Progenitor cell of endocrine pancreas (in vitro differentiated cells): Measurements from ENCODE around the gene GNG5. TPM values are rescaled to one million over a fixed set of nuclear protein-coding genes. Genes with fewer than 3 reads are reported as not detected.

Experiments
- DNase-seq: peaks from one replicate; pipeline ENCODE4 v3.0.0; 2021; ENCODE audit warnings: low spot score; ENCODE audit not compliant: unreplicated experiment
- H3K27ac Mint-ChIP-seq: 2 replicates; pipeline ENCODE4 v1.8.0; 2021; ENCODE audit warnings: mild to moderate bottlenecking, moderate library complexity, mixed read lengths
- H3K27me3 Mint-ChIP-seq: 2 replicates; pipeline ENCODE4 v1.8.0; 2021; ENCODE audit warnings: mixed read lengths
- H3K36me3 Mint-ChIP-seq: 2 replicates; pipeline ENCODE4 v1.8.0; 2022; ENCODE audit warnings: mixed read lengths; ENCODE audit not compliant: insufficient read depth
- H3K4me1 Mint-ChIP-seq: 2 replicates; pipeline ENCODE4 v1.8.0; 2021; ENCODE audit warnings: low read depth, mixed read lengths
- H3K4me3 Mint-ChIP-seq: 2 replicates; pipeline ENCODE4 v1.8.0; 2021; ENCODE audit warnings: low read depth, mild to moderate bottlenecking, moderate library complexity, mixed read lengths
- H3K9me3 Mint-ChIP-seq: 2 replicates; pipeline ENCODE4 v1.8.0; 2021; ENCODE audit warnings: low read depth, mixed read lengths
- total RNA-seq: library from RNA; stranded (reverse); gene quantifications from 2 replicates; pipeline ENCODE4 v1.2.1, GENCODE V29; 2021
- TF ChIP-seq, protein P1 (sequence below): fragments of 200-600 bp; sonication (generic); IDR thresholded peaks from one replicate; pipeline ENCODE4 v1.5.0; 2021; ENCODE audit warnings: antibody characterized with exemption, mild to moderate bottlenecking; ENCODE audit not compliant: unreplicated experiment

The GNG5 gene
- total RNA-seq, 1 donor from 2014 or later = 210 TPM

DNA sequence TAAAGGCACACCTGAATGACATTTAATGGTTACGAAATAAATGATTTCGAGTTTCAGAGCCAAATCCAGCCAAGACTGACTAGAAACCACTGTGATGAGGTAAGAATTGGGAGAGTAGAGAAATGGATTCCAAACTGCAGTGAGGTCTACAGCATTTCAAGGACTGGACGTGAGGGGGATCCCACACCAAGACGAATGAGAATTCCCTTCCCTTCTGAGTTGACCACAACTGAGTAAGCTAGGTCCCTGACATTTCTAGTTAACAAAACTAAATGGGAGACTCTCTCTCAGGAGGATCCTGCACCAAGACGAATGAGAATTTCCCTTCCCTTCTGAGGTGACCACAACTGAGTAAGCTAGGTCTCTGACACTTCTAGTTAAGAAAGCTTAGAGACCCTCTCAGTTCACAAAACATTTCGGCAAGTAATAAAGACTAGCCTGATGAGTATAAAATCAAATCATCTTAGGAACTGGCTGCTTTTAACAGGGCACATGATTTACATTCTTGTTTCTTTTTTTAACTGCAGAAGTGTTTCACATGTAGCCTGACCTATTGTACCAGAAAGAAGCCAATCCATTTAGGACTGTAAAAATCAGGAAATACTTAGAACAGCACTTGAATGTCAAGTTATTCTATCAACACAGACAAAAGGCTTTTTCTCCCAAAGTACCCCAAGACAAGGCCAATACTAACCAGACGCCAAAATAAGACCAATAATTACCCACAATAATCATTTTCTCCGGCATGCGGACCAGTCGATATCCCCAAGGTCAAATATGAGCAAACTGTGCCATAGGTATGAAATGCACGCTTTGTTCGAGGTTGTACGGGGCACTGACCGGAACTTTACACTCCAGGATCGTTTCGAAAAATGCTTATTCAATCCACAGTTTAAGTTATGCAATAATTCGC is 1.5 kb downstream of the GNG5 start:
- Mint-ChIP-seq H3K36me3 (peaks cover 23% of the 10 kb centered on the region), H3K4me1 (peaks cover 26% of the 10 kb centered on the region), H3K9me3 (peaks cover 11% of the 10 kb centered on the region), H3K27me3 (no peaks in the 10 kb centered on the region), H3K27ac (peak overlapping the region; percentile 98), H3K4me3 (peak overlapping the region; percentile 93)
- TF ChIP-seq, protein P1, sequence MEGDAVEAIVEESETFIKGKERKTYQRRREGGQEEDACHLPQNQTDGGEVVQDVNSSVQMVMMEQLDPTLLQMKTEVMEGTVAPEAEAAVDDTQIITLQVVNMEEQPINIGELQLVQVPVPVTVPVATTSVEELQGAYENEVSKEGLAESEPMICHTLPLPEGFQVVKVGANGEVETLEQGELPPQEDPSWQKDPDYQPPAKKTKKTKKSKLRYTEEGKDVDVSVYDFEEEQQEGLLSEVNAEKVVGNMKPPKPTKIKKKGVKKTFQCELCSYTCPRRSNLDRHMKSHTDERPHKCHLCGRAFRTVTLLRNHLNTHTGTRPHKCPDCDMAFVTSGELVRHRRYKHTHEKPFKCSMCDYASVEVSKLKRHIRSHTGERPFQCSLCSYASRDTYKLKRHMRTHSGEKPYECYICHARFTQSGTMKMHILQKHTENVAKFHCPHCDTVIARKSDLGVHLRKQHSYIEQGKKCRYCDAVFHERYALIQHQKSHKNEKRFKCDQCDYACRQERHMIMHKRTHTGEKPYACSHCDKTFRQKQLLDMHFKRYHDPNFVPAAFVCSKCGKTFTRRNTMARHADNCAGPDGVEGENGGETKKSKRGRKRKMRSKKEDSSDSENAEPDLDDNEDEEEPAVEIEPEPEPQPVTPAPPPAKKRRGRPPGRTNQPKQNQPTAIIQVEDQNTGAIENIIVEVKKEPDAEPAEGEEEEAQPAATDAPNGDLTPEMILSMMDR = no peak
- no peak for DNase-seq

DNA sequence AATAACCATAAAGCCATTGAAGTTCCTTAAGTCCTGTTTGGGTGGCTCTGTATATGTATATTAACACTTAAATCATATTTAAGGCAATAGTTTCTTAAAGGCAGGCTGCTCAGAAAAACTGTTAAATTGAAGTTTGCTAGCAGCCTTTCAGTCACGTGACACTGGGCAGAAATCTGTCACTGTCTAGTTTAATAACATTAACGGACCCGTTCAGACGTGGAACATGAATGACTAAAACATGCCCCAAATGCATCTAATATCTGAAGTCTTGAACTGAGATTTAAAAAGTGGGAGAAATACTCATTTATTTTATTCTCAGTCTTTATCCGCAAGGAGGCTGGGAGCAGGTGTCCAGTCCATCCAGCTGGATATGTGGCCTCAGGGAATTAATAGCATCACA is 3.5 kb downstream of the GNG5 start:
- Mint-ChIP-seq H3K9me3 (no peaks in the 10 kb centered on the region), H3K27ac (peak overlapping the region; percentile 67), H3K27me3 (no peaks in the 10 kb centered on the region), H3K4me1 (peaks cover 26% of the 10 kb centered on the region), H3K36me3 (peaks cover 12% of the 10 kb centered on the region), H3K4me3 (peak overlapping the region; percentile 93)
- TF ChIP-seq, protein P1 = no peak
- no peak for DNase-seq

DNA sequence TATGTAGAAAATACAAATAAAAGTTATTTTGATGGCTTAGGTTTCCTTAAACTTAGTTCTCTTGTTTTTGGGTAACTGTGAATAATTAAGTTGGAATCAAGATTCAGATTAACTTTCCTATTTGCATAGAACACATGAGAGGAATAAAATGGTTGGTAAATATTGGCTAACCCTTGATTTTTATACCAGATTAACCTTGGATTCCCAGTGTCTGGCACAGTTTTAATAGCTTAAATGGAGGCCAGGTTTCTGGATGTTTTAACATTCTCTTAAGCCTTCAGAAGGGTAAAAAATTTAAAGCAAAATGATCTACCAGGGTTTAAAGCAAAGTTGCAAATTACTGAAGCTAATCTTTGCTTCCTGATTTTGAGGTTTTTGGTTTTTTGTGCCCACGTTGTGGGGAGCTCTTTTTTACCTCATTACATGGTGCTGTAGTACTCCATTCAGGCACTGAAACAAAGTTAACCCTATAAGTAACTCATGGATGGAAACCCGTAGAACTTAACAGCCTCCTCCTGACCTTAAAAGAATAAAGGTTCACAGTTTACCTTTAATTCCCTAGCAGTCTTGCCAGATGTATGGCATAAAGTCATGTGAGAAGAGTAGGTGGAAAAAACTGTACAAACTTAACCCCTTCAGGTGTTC is 8.6 kb downstream of the GNG5 start:
- TF ChIP-seq, protein P1 = no peak
- no peak for DNase-seq
- H3K9me3 Mint-ChIP-seq = no peaks in the 10 kb centered on the region
- no peak overlapping the region for H3K4me3 Mint-ChIP-seq
- H3K27me3 Mint-ChIP-seq = no peaks in the 10 kb centered on the region
- H3K27ac Mint-ChIP-seq = no peak overlapping the region
- peaks cover 24% of the 10 kb centered on the region for H3K36me3 Mint-ChIP-seq
- peaks cover 8% of the 10 kb centered on the region for H3K4me1 Mint-ChIP-seq

DNA sequence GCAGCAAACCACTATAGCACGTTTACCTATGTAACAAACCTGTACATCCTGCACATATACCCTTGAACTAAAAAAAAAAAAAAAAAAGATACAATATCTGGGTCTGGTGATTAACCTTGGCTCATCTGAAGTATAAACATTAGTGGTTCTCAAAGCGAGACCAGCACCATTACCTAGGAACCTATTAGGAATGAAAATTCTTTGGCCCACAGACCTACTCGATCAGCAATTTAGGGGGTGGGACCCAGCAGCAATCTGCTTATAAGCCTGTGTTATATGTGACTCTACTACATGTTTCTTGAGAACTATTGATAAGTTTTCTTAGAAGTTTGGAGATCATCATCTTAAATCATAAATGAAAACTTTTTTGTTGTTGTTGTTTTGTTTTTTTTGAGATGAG is 9.9 kb downstream of the GNG5 start:
- peaks cover 19% of the 10 kb centered on the region for H3K36me3 Mint-ChIP-seq
- H3K27ac Mint-ChIP-seq = no peak overlapping the region
- DNase-seq = no peak
- H3K9me3 Mint-ChIP-seq = no peaks in the 10 kb centered on the region
- H3K27me3 Mint-ChIP-seq = no peaks in the 10 kb centered on the region
- TF ChIP-seq, protein P1 = no peak
- no peak overlapping the region for H3K4me3 Mint-ChIP-seq
- peaks cover 5% of the 10 kb centered on the region for H3K4me1 Mint-ChIP-seq

DNA sequence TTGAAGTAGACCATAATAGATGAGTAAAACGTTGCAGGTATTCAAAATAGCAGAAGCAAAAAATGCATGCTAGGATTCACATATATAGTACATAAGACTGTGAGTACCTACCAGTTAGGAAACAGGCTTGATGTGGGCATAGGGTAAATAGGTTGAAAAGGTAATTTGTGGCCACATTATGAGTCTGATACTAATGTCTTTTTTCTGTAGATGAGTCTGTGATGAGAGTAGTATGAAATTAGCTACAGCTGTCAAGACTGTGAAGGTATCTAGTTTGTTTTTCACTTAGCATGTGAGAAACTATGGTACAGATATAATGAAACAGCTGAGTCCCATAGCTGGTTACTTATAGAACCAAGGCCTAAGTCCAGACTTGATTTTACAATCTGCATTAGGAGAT is 12.6 kb downstream of the GNG5 start:
- Mint-ChIP-seq H3K4me3 (no peak overlapping the region), H3K36me3 (peaks cover 20% of the 10 kb centered on the region), H3K27me3 (no peaks in the 10 kb centered on the region), H3K27ac (no peak overlapping the region), H3K4me1 (no peaks in the 10 kb centered on the region), H3K9me3 (no peaks in the 10 kb centered on the region)
- TF ChIP-seq, protein P1 = no peak
- no peak for DNase-seq
